ENCODE measurements around the gene CYLD.

CYLD gene

GRCh38 chr16:50848755-50849514, 107.0 kb downstream of the CYLD start:
- Histone ChIP-seq H3K27ac (ENCODE audit: low read length, poor library complexity, severe bottlenecking) (no peak overlapping the region), H3K79me1 (replicated peaks; ENCODE audit: low read length, poor library complexity, severe bottlenecking) (no peaks in the 10 kb centered on the region), H3K9me3 (ENCODE audit: control insufficient read depth, low read length) (no peaks in the 10 kb centered on the region), H3K18ac (ENCODE audit: low read depth in 1 of 2, low read length in 2 of 2) (no peak overlapping the region), H3K36me3 (ENCODE audit: control insufficient read depth in 1 of 2, insufficient read depth in 2 of 2, low read depth in 1 of 2, low read length in 2 of 2) (no peaks in the 10 kb centered on the region), H2BK12ac (ENCODE audit: low read length in 2 of 2) (no peak overlapping the region), H2AFZ (ENCODE audit: low read depth, low read length) (no peak overlapping the region), H3K27me3 (ENCODE audit: control insufficient read depth in 1 of 2, insufficient read depth in 1 of 2, low read length in 2 of 2) (peaks cover 0 to 29% of the 10 kb centered on the region in 2 experiments), H2BK5ac (ENCODE audit: low read depth, low read length, poor library complexity, severe bottlenecking) (no peak overlapping the region), H2BK15ac (ENCODE audit: low read depth, poor library complexity, severe bottlenecking) (no peak overlapping the region), H4K8ac (ENCODE audit: low read length) (no peak overlapping the region), H3K9ac (ENCODE audit: low read length) (no peak overlapping the region), H3K4me1 (ENCODE audit: control insufficient read depth, insufficient read depth, low read depth, low read length) (peaks cover 9% of the 10 kb centered on the region), H3K4me2 (ENCODE audit: low read length, poor library complexity, severe bottlenecking) (no peak overlapping the region), H3K4ac (ENCODE audit: low read depth in 1 of 2, low read length in 2 of 2) (no peak overlapping the region), H2BK120ac (ENCODE audit: low read depth, low read length) (no peak overlapping the region), H3K14ac (ENCODE audit: low read length in 2 of 2) (no peak overlapping the region), H4K91ac (ENCODE audit: low read length) (no peak overlapping the region), H3K23ac (ENCODE audit: low read length in 2 of 2) (no peak overlapping the region), H3K4me3 (ENCODE audit: insufficient read depth in 1 of 2, low read depth in 1 of 2, low read length in 2 of 2) (no peak overlapping the region), H2AK5ac (ENCODE audit: low read length, severe bottlenecking) (no peak overlapping the region)
- DNase-seq: no peak
- 92% methylated on average over 6 of the region's 7 CpGs for WGBS

Small RNA genes within 50 kb of the gene (small RNA-seq; reads per million reads assigned to genes)
- gene MIR3181 (ENCODE audit: low read depth): 0.86 reads per million
